Lung (tissue), 12 donors: ENCODE data around the gene DOCK2. TPM values are rescaled to one million over a fixed set of nuclear protein-coding genes. Genes with fewer than 3 reads are reported as not detected.
A peak's percentile ranks its signal among the peaks of the same experiment; 100 is the strongest.

Source experiments
- ATAC-seq: fragments of 200-7000 bp; cut with Tn5 transposase; one replicate; pipeline ENCODE4 v1.9.1; 2020; ENCODE audit warnings: moderate number of reproducible peaks; ENCODE audit not compliant: insufficient read depth, low FRiP score
- DNase-seq, 3 donors: peaks; one replicate each; pipeline ENCODE4 v3.0.0-alpha.2; 2013 to 2017
- H3K27ac ChIP-seq, 2 donors: one replicate each; pipeline ENCODE4 v1.5.1; 2013; ENCODE audit warnings: mild to moderate bottlenecking in 2 of 2, moderate library complexity in 2 of 2, control low read depth in 1 of 2, inconsistent platforms in 1 of 2, low read depth in 1 of 2, low read length in 1 of 2
- H3K27me3 ChIP-seq, 3 donors: one replicate each; pipeline ENCODE4 v1.5.1; 2013; ENCODE audit warnings: low read length in 2 of 3; ENCODE audit not compliant: control insufficient read depth in 3 of 3, insufficient read depth in 3 of 3
- H3K36me3 ChIP-seq, 4 donors: one replicate each; pipeline ENCODE4 v1.5.1; 2013; ENCODE audit warnings: low read length in 4 of 4, mild to moderate bottlenecking in 1 of 4, moderate library complexity in 1 of 4; ENCODE audit not compliant: control insufficient read depth in 4 of 4, insufficient read depth in 4 of 4
- H3K4me1 ChIP-seq, 5 donors: one replicate each; pipeline ENCODE4 v1.5.1; 2013; ENCODE audit warnings: low read length in 5 of 5, mild to moderate bottlenecking in 2 of 5, moderate library complexity in 1 of 5; ENCODE audit not compliant: control insufficient read depth in 5 of 5, insufficient read depth in 5 of 5
- H3K4me3 ChIP-seq: one replicate; pipeline ENCODE4 v1.5.1; 2013; ENCODE audit warnings: mild to moderate bottlenecking, control low read depth, moderate library complexity
- H3K9ac ChIP-seq, 2 donors: one replicate each; pipeline ENCODE4 v1.5.1; 2013; ENCODE audit warnings: low read length in 2 of 2, control low read depth in 1 of 2; ENCODE audit not compliant: insufficient read depth in 1 of 2
- H3K9me3 ChIP-seq, 4 donors: one replicate each; pipeline ENCODE4 v1.5.1; 2013; ENCODE audit warnings: low read length in 3 of 4, mild to moderate bottlenecking in 1 of 4, moderate library complexity in 1 of 4; ENCODE audit not compliant: control insufficient read depth in 4 of 4, insufficient read depth in 3 of 4
- WGBS, 2 donors: extraction: QIAGEN DNeasy Blood & Tissue Kit; methylation state at CpG; one replicate each; pipeline ENCODE4 v1.1.7; 2013; 5-methylcytosine and 5-hydroxymethylcytosine counted together
- polyA plus RNA-seq, 2 donors: library from polyadenylated mRNA; stranded (reverse); fragments of 200-250 nt; gene quantifications; one replicate each; pipeline ENCODE4 v1.2.1, GENCODE V29; 2013
- total RNA-seq, 2 donors: library from RNA; depleted of rRNA in 1 of 2; stranded (reverse); fragments of >200 nt in 1 of 2; gene quantifications; one replicate each; pipeline ENCODE4 v1.2.1, GENCODE V29; 2014 to 2021
- TF ChIP-seq, protein P1 (sequence below): IDR thresholded peaks from 2 replicates; pipeline ENCODE4 v1.5.1; 2012; ENCODE audit warnings: mild to moderate bottlenecking; ENCODE audit errors: control extremely low read depth, extremely low read depth
- donor health status: control.
- donor health status: control.
- donor health status: Bipolar disorder and iron deficiency.
- donor health status: healthy.
- donor health status: DM: yes; HTN: yes; CAD: no.

The DOCK2 gene
- total and polyA plus RNA-seq, 4 donors = 9.6 to 66.6 (median 43.4) TPM

DNA sequence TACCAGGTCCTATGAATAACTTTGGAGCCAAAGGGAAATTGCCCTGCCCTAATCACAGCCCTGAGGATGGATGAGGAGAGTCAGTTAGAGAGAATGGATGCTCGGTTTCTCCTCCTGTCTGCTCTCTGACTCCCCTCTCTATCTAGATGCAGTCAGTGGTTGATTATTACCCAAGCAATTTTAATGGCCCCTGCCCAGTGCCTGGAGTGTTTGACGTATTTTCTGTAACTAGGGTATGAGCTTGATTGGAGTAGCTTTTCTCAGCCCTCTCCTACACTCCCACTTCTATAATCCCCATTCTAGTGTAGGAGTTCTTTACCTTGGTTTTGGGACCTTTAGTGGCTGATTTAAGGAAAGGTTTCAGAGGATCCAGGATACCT, 60.4 kb downstream of the DOCK2 start:
- no peak overlapping the region for H3K4me3 ChIP-seq
- H3K36me3 ChIP-seq = peaks cover 0 to 2% (median 0%) of the 10 kb centered on the region in 4 donors
- H3K9me3 ChIP-seq = peaks cover 0 to 2% (median 0%) of the 10 kb centered on the region in 4 donors
- DNase-seq (no peak), ATAC-seq (no peak)
- WGBS, 2 donors = 69 to 89% methylated on average over 2 of the region's 2 CpGs
- peaks cover 0 to 6% (median 4%) of the 10 kb centered on the region in 5 donors for H3K4me1 ChIP-seq
- no peaks in the 10 kb centered on the region for H3K27me3 ChIP-seq
- TF ChIP-seq, protein P1, sequence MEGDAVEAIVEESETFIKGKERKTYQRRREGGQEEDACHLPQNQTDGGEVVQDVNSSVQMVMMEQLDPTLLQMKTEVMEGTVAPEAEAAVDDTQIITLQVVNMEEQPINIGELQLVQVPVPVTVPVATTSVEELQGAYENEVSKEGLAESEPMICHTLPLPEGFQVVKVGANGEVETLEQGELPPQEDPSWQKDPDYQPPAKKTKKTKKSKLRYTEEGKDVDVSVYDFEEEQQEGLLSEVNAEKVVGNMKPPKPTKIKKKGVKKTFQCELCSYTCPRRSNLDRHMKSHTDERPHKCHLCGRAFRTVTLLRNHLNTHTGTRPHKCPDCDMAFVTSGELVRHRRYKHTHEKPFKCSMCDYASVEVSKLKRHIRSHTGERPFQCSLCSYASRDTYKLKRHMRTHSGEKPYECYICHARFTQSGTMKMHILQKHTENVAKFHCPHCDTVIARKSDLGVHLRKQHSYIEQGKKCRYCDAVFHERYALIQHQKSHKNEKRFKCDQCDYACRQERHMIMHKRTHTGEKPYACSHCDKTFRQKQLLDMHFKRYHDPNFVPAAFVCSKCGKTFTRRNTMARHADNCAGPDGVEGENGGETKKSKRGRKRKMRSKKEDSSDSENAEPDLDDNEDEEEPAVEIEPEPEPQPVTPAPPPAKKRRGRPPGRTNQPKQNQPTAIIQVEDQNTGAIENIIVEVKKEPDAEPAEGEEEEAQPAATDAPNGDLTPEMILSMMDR = no peak
- H3K9ac ChIP-seq = no peak overlapping the region
- H3K27ac ChIP-seq = no peak overlapping the region

- Histone ChIP-seq H3K27me3 (no peaks in the 10 kb centered on the region), H3K4me3 (no peak overlapping the region), H3K9ac (no peak overlapping the region), H3K36me3 (peaks cover 0 to 2% (median 0%) of the 10 kb centered on the region in 4 donors), H3K27ac (no peak overlapping the region), H3K4me1 (peaks cover 0 to 8% (median 6%) of the 10 kb centered on the region in 5 donors), H3K9me3 (peaks cover 0 to 2% (median 0%) of the 10 kb centered on the region in 4 donors)
- 63 to 81% methylated on average over 3 of the region's 3 CpGs for WGBS, 2 donors
- DNase-seq = no peak
- TF ChIP-seq, protein P1 = no peak
- ATAC-seq = no peak
These were observed 60.9 kb downstream of the DOCK2 start for GRCh38 chr5:169697976-169698375.

DNA sequence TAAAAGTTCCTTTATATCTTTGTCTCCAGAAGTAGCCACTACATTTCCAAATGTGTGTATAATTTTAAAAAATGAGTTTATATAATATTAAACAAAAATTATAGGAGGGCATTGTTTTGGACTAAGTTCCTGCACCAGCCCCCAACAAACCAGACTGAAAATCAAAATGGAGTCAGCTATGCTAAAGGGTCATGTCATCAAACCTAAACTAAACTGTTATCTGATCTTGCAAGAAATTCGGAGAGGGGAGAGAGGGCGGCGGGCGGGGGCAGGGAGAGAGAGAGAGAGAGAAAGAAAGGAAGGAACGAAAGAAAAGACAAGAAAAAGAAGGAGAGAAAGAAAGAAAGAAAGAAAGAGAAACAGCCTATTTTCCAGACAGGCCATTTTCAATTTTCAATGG, 63.5 kb downstream of the DOCK2 start:
- Histone ChIP-seq H3K27me3 (no peaks in the 10 kb centered on the region), H3K9ac (no peak overlapping the region), H3K9me3 (peaks cover 0 to 2% (median 0%) of the 10 kb centered on the region in 4 donors), H3K4me3 (no peak overlapping the region), H3K36me3 (peaks cover 0 to 2% (median 0%) of the 10 kb centered on the region in 4 donors), H3K27ac (no peak overlapping the region), H3K4me1 (peaks cover 0 to 12% (median 6%) of the 10 kb centered on the region in 5 donors)
- DNase-seq (no peak), ATAC-seq (no peak)
- WGBS, 2 donors = 86 to 94% methylated on average over 5 of the region's 5 CpGs
- TF ChIP-seq, protein P1 = no peak

DNA sequence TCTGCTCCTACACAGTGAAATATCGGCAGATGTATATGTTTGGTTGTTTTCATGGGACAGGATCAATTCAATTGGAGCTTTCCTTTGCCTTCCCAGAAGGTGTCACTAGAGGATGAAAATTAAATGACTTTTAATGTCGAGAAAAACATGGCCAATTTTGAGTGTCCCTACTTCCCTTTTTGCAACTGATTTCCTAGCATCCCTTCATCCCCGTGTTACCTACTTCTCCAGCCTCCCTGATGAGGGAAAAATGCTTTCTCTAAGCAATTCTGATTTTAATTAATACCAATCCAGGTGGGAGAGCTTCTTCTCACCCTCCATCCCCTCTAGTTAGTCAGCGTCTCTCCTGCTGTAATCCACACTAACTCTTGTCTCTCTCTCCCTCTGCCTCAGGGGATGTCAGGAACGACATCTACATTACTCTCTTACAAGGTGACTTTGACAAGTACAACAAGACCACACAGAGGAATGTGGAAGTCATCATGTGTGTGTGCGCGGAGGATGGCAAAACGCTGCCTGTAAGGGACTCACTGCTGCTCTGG, 64.9 kb downstream of the DOCK2 start:
- no peak overlapping the region for H3K4me3 ChIP-seq
- peaks cover 0 to 2% (median 0%) of the 10 kb centered on the region in 4 donors for H3K36me3 ChIP-seq
- no peaks in the 10 kb centered on the region for H3K27me3 ChIP-seq
- H3K9ac ChIP-seq = no peak overlapping the region
- DNase-seq (peak in 2 of 3 donors; percentile 77 to 79), ATAC-seq (no peak)
- 60 to 65% methylated on average over 8 of the region's 8 CpGs for whole genome bisulfite sequencing, 2 donors
- H3K27ac ChIP-seq = no peak overlapping the region
- peaks cover 0 to 12% (median 6%) of the 10 kb centered on the region in 5 donors for H3K4me1 ChIP-seq
- peaks cover 0 to 2% (median 0%) of the 10 kb centered on the region in 4 donors for H3K9me3 ChIP-seq
- TF ChIP-seq, protein P1 = no peak
